HepG2 (cell line): ENCODE data around the gene VAMP8. TPM values are rescaled to one million over a fixed set of nuclear protein-coding genes. Genes with fewer than 3 reads are reported as not detected.

Experiments used
- CHCHD3 ChIP-seq: sonication (generic); formaldehyde crosslinking; IDR thresholded peaks from 2 replicates; pipeline ENCODE4 v1.8.0; 2022; ENCODE audit warnings: mild to moderate bottlenecking, missing genetic modification reagents, moderate library complexity
- DNMT1 ChIP-seq: sonication (generic); formaldehyde crosslinking; IDR thresholded peaks from 2 replicates; pipeline ENCODE4 v1.5.1; 2020; ENCODE audit warnings: mild to moderate bottlenecking, missing genetic modification reagents
- HCFC1 ChIP-seq: fragments of 150-350 bp; IDR thresholded peaks from 2 replicates; pipeline ENCODE4 v1.6.1; 2014; ENCODE audit warnings: low read depth, low read length
- JUN ChIP-seq: sonication (generic); formaldehyde crosslinking; IDR thresholded peaks from 2 replicates; pipeline ENCODE4 v1.4.0; 2020; ENCODE audit warnings: mild to moderate bottlenecking, missing genetic modification reagents
- MAFG ChIP-seq: sonication (generic); formaldehyde crosslinking; IDR thresholded peaks from 2 replicates; pipeline ENCODE4 v1.5.1; 2020; ENCODE audit warnings: mild to moderate bottlenecking, missing genetic modification reagents
- NBN ChIP-seq: fragments of 450-650 bp; conservative IDR thresholded peaks from 2 replicates; pipeline ENCODE4 v1.6.1; 2017
- NR3C1 ChIP-seq: sonication (generic); formaldehyde crosslinking; IDR thresholded peaks from 2 replicates; pipeline ENCODE4 v1.4.0; 2020; ENCODE audit warnings: missing genetic modification reagents
- PAX8 ChIP-seq: sonication (generic); formaldehyde crosslinking; IDR thresholded peaks from 2 replicates; pipeline ENCODE4 v1.8.0; 2022; ENCODE audit warnings: mild to moderate bottlenecking, missing genetic modification reagents, borderline replicate concordance
- POLR2G ChIP-seq: fragments of 200-400 bp; formaldehyde crosslinking; IDR thresholded peaks from 2 replicates; pipeline ENCODE4 v1.6.1; 2018; ENCODE audit warnings: mild to moderate bottlenecking, low read depth, low read length, moderate library complexity
- SP2 ChIP-seq: sonication (generic); formaldehyde crosslinking; IDR thresholded peaks from 2 replicates; pipeline ENCODE4 v1.5.1; 2020; ENCODE audit warnings: mild to moderate bottlenecking, missing genetic modification reagents
- SRF ChIP-seq: IDR thresholded peaks from 2 replicates; pipeline ENCODE4 v1.6.1; 2011; ENCODE audit warnings: mild to moderate bottlenecking, low read depth, low read length, moderate library complexity
- TAF15 ChIP-seq: fragments of 200-400 bp; formaldehyde crosslinking; IDR thresholded peaks from one replicate; pipeline ENCODE4 v1.6.1; 2018; ENCODE audit warnings: mild to moderate bottlenecking, low read depth, low read length; ENCODE audit not compliant: poor library complexity, severe bottlenecking
- ZNF333 ChIP-seq: sonication (generic); formaldehyde crosslinking; IDR thresholded peaks from 2 replicates; pipeline ENCODE4 v1.4.0; 2020; ENCODE audit warnings: mild to moderate bottlenecking, missing genetic modification reagents, borderline replicate concordance
- ZNF343 ChIP-seq: sonication (generic); formaldehyde crosslinking; IDR thresholded peaks from 2 replicates; pipeline ENCODE4 v1.4.0; 2020; ENCODE audit warnings: mild to moderate bottlenecking, missing genetic modification reagents
- ZZZ3 ChIP-seq: sonication (generic); formaldehyde crosslinking; IDR thresholded peaks from 2 replicates; pipeline ENCODE4 v1.4.0; 2020; ENCODE audit warnings: missing genetic modification reagents, mild to moderate bottlenecking, borderline replicate concordance
- polyA plus RNA-seq, 8 experiments: library from polyadenylated mRNA; depleted of rRNA in 3 of 8; stranded (reverse) in 7 of 8; unstranded in 1 of 8; fragments of >200 nt; fragmentation: Illumina TruSeq in 4 of 8; extraction: Trizol in 4 of 8; gene quantifications; 2 replicates each; pipeline versions ENCODE4 v1.2.1 to v1.2.3, GENCODE V29; 2011 to 2016; ENCODE audit warnings: low read depth in 4 of 8, missing spikeins in 1 of 8, mixed read lengths in 1 of 8; ENCODE audit not compliant: insufficient read depth in 1 of 8
- total RNA-seq, 5 experiments: library from RNA; depleted of rRNA; stranded (reverse); fragments of >200 nt; fragmentation: Illumina TruSeq; extraction: Trizol; gene quantifications; 2 replicates each; pipeline ENCODE4 v1.2.3, GENCODE V29; 2016; ENCODE audit warnings: low read depth in 1 of 5
- TF ChIP-seq, protein P1 (sequence below): IDR thresholded peaks from 2 replicates; pipeline ENCODE4 v1.6.1; 2012; ENCODE audit warnings: low read length, improper control_type of control experiment
- TF ChIP-seq, protein P2 (sequence below): sonication (generic); formaldehyde crosslinking; IDR thresholded peaks from 2 replicates; pipeline ENCODE4 v1.5.0; 2020; ENCODE audit warnings: mild to moderate bottlenecking, low read depth, missing genetic modification reagents, borderline replicate concordance
- TF ChIP-seq, protein P3 (sequence below), 2 experiments: fragments of 450-650 bp in 1 of 2; sonication (generic) in 1 of 2; formaldehyde crosslinking; IDR thresholded peaks; 2 replicates each; pipeline versions ENCODE4 v1.5.0 to v1.8.0; 2020 to 2022; ENCODE audit warnings: mild to moderate bottlenecking in 1 of 2, missing genetic modification reagents in 1 of 2
- TF ChIP-seq, protein P4 (sequence below): sonication (generic); formaldehyde crosslinking; IDR thresholded peaks from 2 replicates; pipeline ENCODE4 v1.5.0; 2020; ENCODE audit warnings: mild to moderate bottlenecking, missing genetic modification reagents
- TF ChIP-seq, protein P5 (sequence below): sonication (generic); formaldehyde crosslinking; IDR thresholded peaks from 2 replicates; pipeline ENCODE4 v1.4.0; 2020; ENCODE audit warnings: low read depth, missing genetic modification reagents

Gene VAMP8
- total and polyA plus RNA-seq, 2 of the 13 experiments (the other 11 are each of a cell fraction or from before 2014, with no cell fraction given): 83.3 to 157 TPM

DNA sequence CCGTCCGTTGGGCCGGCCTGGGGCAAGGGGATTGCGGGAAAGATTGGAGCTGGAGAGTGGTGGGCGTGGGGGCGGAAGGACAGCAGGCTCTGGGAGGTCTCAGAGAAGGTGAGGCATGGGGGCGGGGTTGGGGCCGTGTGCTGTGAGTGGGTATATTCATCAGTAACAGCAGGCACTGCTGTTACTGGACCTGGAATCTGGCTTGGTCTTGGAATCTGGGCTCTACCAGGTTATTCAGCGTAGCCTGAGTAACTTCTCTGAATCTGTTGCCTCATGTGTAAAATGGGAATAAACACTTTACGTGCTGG is 18.6 kb downstream of the VAMP8 start (continued):
- TF ChIP-seq, protein P1, sequence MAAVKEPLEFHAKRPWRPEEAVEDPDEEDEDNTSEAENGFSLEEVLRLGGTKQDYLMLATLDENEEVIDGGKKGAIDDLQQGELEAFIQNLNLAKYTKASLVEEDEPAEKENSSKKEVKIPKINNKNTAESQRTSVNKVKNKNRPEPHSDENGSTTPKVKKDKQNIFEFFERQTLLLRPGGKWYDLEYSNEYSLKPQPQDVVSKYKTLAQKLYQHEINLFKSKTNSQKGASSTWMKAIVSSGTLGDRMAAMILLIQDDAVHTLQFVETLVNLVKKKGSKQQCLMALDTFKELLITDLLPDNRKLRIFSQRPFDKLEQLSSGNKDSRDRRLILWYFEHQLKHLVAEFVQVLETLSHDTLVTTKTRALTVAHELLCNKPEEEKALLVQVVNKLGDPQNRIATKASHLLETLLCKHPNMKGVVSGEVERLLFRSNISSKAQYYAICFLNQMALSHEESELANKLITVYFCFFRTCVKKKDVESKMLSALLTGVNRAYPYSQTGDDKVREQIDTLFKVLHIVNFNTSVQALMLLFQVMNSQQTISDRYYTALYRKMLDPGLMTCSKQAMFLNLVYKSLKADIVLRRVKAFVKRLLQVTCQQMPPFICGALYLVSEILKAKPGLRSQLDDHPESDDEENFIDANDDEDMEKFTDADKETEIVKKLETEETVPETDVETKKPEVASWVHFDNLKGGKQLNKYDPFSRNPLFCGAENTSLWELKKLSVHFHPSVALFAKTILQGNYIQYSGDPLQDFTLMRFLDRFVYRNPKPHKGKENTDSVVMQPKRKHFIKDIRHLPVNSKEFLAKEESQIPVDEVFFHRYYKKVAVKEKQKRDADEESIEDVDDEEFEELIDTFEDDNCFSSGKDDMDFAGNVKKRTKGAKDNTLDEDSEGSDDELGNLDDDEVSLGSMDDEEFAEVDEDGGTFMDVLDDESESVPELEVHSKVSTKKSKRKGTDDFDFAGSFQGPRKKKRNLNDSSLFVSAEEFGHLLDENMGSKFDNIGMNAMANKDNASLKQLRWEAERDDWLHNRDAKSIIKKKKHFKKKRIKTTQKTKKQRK: no peak
- TF ChIP-seq CHCHD3 (CRISPR knock-in tag) (0 out of 2 replicates have a peak, but pooled peaks have one; percentile 59), TAF15 (no peak), SRF (no peak), ZNF333 (no peak), PAX8 (CRISPR knock-in tag) (0 out of 2 replicates have a peak, but pooled peaks have one; percentile 6), MAFG (CRISPR knock-in tag) (no peak), NBN (no peak), DNMT1 (CRISPR knock-in tag) (0 out of 2 replicates have a peak, but pooled peaks have one; percentile 76), POLR2G (no peak), SP2 (CRISPR knock-in tag) (no peak), NR3C1 (no peak), ZNF343 (no peak), JUN (CRISPR knock-in tag) (no peak), HCFC1 (no peak), ZZZ3 (CRISPR knock-in tag) (no peak)
- TF ChIP-seq, protein P2, sequence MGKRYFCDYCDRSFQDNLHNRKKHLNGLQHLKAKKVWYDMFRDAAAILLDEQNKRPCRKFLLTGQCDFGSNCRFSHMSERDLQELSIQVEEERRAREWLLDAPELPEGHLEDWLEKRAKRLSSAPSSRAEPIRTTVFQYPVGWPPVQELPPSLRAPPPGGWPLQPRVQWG (CRISPR knock-in tag): no peak
- TF ChIP-seq, protein P3, sequence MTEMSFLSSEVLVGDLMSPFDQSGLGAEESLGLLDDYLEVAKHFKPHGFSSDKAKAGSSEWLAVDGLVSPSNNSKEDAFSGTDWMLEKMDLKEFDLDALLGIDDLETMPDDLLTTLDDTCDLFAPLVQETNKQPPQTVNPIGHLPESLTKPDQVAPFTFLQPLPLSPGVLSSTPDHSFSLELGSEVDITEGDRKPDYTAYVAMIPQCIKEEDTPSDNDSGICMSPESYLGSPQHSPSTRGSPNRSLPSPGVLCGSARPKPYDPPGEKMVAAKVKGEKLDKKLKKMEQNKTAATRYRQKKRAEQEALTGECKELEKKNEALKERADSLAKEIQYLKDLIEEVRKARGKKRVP (CRISPR knock-in tag; IDR thresholded peaks at IDR 0.05): no peak; a peak in 1 of 4 replicates
- TF ChIP-seq, protein P4, sequence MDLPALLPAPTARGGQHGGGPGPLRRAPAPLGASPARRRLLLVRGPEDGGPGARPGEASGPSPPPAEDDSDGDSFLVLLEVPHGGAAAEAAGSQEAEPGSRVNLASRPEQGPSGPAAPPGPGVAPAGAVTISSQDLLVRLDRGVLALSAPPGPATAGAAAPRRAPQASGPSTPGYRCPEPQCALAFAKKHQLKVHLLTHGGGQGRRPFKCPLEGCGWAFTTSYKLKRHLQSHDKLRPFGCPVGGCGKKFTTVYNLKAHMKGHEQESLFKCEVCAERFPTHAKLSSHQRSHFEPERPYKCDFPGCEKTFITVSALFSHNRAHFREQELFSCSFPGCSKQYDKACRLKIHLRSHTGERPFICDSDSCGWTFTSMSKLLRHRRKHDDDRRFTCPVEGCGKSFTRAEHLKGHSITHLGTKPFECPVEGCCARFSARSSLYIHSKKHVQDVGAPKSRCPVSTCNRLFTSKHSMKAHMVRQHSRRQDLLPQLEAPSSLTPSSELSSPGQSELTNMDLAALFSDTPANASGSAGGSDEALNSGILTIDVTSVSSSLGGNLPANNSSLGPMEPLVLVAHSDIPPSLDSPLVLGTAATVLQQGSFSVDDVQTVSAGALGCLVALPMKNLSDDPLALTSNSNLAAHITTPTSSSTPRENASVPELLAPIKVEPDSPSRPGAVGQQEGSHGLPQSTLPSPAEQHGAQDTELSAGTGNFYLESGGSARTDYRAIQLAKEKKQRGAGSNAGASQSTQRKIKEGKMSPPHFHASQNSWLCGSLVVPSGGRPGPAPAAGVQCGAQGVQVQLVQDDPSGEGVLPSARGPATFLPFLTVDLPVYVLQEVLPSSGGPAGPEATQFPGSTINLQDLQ (CRISPR knock-in tag): no peak
- TF ChIP-seq, protein P5, sequence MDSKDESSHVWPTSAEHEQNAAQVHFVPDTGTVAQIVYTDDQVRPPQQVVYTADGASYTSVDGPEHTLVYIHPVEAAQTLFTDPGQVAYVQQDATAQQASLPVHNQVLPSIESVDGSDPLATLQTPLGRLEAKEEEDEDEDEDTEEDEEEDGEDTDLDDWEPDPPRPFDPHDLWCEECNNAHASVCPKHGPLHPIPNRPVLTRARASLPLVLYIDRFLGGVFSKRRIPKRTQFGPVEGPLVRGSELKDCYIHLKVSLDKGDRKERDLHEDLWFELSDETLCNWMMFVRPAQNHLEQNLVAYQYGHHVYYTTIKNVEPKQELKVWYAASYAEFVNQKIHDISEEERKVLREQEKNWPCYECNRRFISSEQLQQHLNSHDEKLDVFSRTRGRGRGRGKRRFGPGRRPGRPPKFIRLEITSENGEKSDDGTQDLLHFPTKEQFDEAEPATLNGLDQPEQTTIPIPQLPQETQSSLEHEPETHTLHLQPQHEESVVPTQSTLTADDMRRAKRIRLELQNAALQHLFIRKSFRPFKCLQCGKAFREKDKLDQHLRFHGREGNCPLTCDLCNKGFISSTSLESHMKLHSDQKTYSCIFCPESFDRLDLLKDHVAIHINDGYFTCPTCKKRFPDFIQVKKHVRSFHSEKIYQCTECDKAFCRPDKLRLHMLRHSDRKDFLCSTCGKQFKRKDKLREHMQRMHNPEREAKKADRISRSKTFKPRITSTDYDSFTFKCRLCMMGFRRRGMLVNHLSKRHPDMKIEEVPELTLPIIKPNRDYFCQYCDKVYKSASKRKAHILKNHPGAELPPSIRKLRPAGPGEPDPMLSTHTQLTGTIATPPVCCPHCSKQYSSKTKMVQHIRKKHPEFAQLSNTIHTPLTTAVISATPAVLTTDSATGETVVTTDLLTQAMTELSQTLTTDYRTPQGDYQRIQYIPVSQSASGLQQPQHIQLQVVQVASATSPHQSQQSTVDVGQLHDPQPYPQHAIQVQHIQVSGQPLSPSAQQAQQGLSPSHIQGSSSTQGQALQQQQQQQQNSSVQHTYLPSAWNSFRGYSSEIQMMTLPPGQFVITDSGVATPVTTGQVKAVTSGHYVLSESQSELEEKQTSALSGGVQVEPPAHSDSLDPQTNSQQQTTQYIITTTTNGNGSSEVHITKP (CRISPR knock-in tag): 0 out of 2 replicates have a peak, but pooled peaks have one; percentile 1
